MG63 (cell line): ENCODE results near the gene ADPRHL1. TPM values are rescaled to one million over a fixed set of nuclear protein-coding genes. Genes with fewer than 3 reads are reported as not detected.
A peak's percentile ranks its signal among the peaks of the same experiment; 100 is the strongest.

Experiments used
- DNase-seq: peaks from one replicate; pipeline ENCODE4 v3.0.0-alpha.2; 2020
- H3K27me3 ChIP-seq: fragments of 250-450 bp; sonication (Bioruptor Pico); 2 replicates; pipeline ENCODE4 v1.5.1; 2020; ENCODE audit warnings: mild to moderate bottlenecking, moderate library complexity
- H3K36me3 ChIP-seq: fragments of 250-450 bp; sonication (Bioruptor Pico); 2 replicates; pipeline ENCODE4 v1.5.1; 2020; ENCODE audit warnings: mild to moderate bottlenecking, moderate library complexity
- H3K4me3 ChIP-seq: fragments of 250-450 bp; sonication (Bioruptor Pico); 2 replicates; pipeline ENCODE4 v1.5.1; 2020; ENCODE audit warnings: mild to moderate bottlenecking, moderate library complexity
- H3K9me3 ChIP-seq: fragments of 250-450 bp; sonication (Bioruptor Pico); 2 replicates; pipeline ENCODE4 v1.5.1; 2020; ENCODE audit warnings: mild to moderate bottlenecking, moderate library complexity
- total RNA-seq: library from RNA; depleted of rRNA; stranded (reverse); fragments of >200 nt; shearing (Covaris generic); gene quantifications from 2 replicates; pipeline ENCODE4 v1.2.3, GENCODE V29; 2014; ENCODE audit warnings: low replicate concordance

The ADPRHL1 gene
- total RNA-seq, 1 experiment from 2014 or later, result 2.8 TPM

- no peaks in the 10 kb centered on the region for H3K9me3 ChIP-seq
- no peak for DNase-seq
Observed at GRCh38 chr13:113417008-113417751, 36.1 kb downstream of the ADPRHL1 start.

GRCh38 chr13:113415825-113416224, 37.5 kb downstream of the ADPRHL1 start:
- H3K4me3 ChIP-seq, result no peak overlapping the region
- no peaks in the 10 kb centered on the region for H3K27me3 ChIP-seq
- no peak for DNase-seq
- no peaks in the 10 kb centered on the region for H3K9me3 ChIP-seq
- H3K36me3 ChIP-seq, result no peaks in the 10 kb centered on the region; the same call in 1 of the 2 replicates

More at GRCh38 chr13:113417008-113417751, 36.1 kb downstream of the ADPRHL1 start:
- H3K27me3 ChIP-seq, result no peaks in the 10 kb centered on the region
- H3K36me3 ChIP-seq, result no peaks in the 10 kb centered on the region; the same call in 1 of the 2 replicates
- no peak overlapping the region for H3K4me3 ChIP-seq

GRCh38 chr13:113415032-113415431, 38.3 kb downstream of the ADPRHL1 start:
- no peak overlapping the region for H3K4me3 ChIP-seq
- DNase-seq, result no peak
- H3K36me3 ChIP-seq, result no peaks in the 10 kb centered on the region
- no peaks in the 10 kb centered on the region for H3K9me3 ChIP-seq
- no peaks in the 10 kb centered on the region for H3K27me3 ChIP-seq

GRCh38 chr13:113414335-113414734, 39.0 kb downstream of the ADPRHL1 start:
- Histone ChIP-seq H3K9me3 (no peaks in the 10 kb centered on the region), H3K4me3 (no peak overlapping the region), H3K27me3 (no peaks in the 10 kb centered on the region), H3K36me3 (no peaks in the 10 kb centered on the region)
- no peak for DNase-seq

- no peaks in the 10 kb centered on the region for H3K36me3 ChIP-seq
- H3K9me3 ChIP-seq, result no peaks in the 10 kb centered on the region
- H3K27me3 ChIP-seq, result no peaks in the 10 kb centered on the region
- H3K4me3 ChIP-seq, result no peak overlapping the region
- no peak for DNase-seq
Observed at GRCh38 chr13:113413898-113414282, 39.4 kb downstream of the ADPRHL1 start.

GRCh38 chr13:113413178-113413897, 40.0 kb downstream of the ADPRHL1 start:
- Histone ChIP-seq H3K9me3 (no peaks in the 10 kb centered on the region), H3K36me3 (no peaks in the 10 kb centered on the region), H3K27me3 (no peaks in the 10 kb centered on the region), H3K4me3 (no peak overlapping the region)
- DNase-seq, result no peak

GRCh38 chr13:113412440-113412839, 40.8 kb downstream of the ADPRHL1 start:
- H3K36me3 ChIP-seq, result no peaks in the 10 kb centered on the region

GRCh38 chr13:113411216-113412023, 41.9 kb downstream of the ADPRHL1 start:
- Histone ChIP-seq H3K4me3 (peak overlapping the region; percentile 21), H3K9me3 (no peaks in the 10 kb centered on the region), H3K27me3 (no peaks in the 10 kb centered on the region), H3K36me3 (no peaks in the 10 kb centered on the region)
- DNase-seq, result peak; percentile 85

More at GRCh38 chr13:113412440-113412839, 40.8 kb downstream of the ADPRHL1 start:
- Histone ChIP-seq H3K9me3 (no peaks in the 10 kb centered on the region), H3K27me3 (no peaks in the 10 kb centered on the region), H3K4me3 (no peak overlapping the region)
- DNase-seq, result no peak

GRCh38 chr13:113410472-113411201, 42.7 kb downstream of the ADPRHL1 start:
- Histone ChIP-seq H3K27me3 (no peaks in the 10 kb centered on the region), H3K4me3 (no peak overlapping the region; the same call in 1 of the 2 replicates), H3K9me3 (no peaks in the 10 kb centered on the region), H3K36me3 (no peaks in the 10 kb centered on the region)
- peak; percentile 85 for DNase-seq

- H3K36me3 ChIP-seq, result no peaks in the 10 kb centered on the region
- no peak overlapping the region for H3K4me3 ChIP-seq
- no peaks in the 10 kb centered on the region for H3K27me3 ChIP-seq
- no peak for DNase-seq
- H3K9me3 ChIP-seq, result no peaks in the 10 kb centered on the region
Observed at GRCh38 chr13:113408562-113408961, 44.7 kb downstream of the ADPRHL1 start.

- no peaks in the 10 kb centered on the region for H3K27me3 ChIP-seq
- no peaks in the 10 kb centered on the region for H3K9me3 ChIP-seq
- H3K4me3 ChIP-seq, result no peak overlapping the region
- no peaks in the 10 kb centered on the region for H3K36me3 ChIP-seq
- no peak for DNase-seq
Observed at GRCh38 chr13:113407531-113408393, 45.5 kb downstream of the ADPRHL1 start.

GRCh38 chr13:113407103-113407530, 46.2 kb downstream of the ADPRHL1 start:
- DNase-seq, result no peak
- H3K27me3 ChIP-seq, result no peaks in the 10 kb centered on the region
- H3K9me3 ChIP-seq, result no peaks in the 10 kb centered on the region
- no peaks in the 10 kb centered on the region for H3K36me3 ChIP-seq
- H3K4me3 ChIP-seq, result no peak overlapping the region

GRCh38 chr13:113406321-113407102, 46.8 kb downstream of the ADPRHL1 start:
- Histone ChIP-seq H3K36me3 (no peaks in the 10 kb centered on the region), H3K4me3 (no peak overlapping the region), H3K9me3 (no peaks in the 10 kb centered on the region), H3K27me3 (no peaks in the 10 kb centered on the region)
- no peak for DNase-seq

GRCh38 chr13:113405481-113406300, 47.6 kb downstream of the ADPRHL1 start:
- no peaks in the 10 kb centered on the region for H3K27me3 ChIP-seq
- no peaks in the 10 kb centered on the region for H3K36me3 ChIP-seq
- no peaks in the 10 kb centered on the region for H3K9me3 ChIP-seq
- no peak overlapping the region for H3K4me3 ChIP-seq
- DNase-seq, result no peak
